ENCODE data around the gene SYNDIG1L.

Gene SYNDIG1L

GRCh38 chr14:74469548-74470518 is 43.8 kb upstream of the SYNDIG1L start:
- no peak overlapping the region for H3K4me2 ChIP-seq (ENCODE audit: insufficient read depth, low read length, poor library complexity, severe bottlenecking)
- H3K27ac ChIP-seq (replicated peaks; ENCODE audit: low read length): no peak overlapping the region
- no peak overlapping the region for H3K4ac ChIP-seq (ENCODE audit: low read length)
- H2BK120ac ChIP-seq (ENCODE audit: low read depth, low read length): no peak overlapping the region
- no peak overlapping the region for H2BK5ac ChIP-seq (ENCODE audit: low read length)
- WGBS, 2 donors (ENCODE audit: extremely low coverage in 2 of 2, insufficient read length in 2 of 2, insufficient replicate concordance in 1 of 2): no CpG with 5 or more reads among the region's 7 CpGs
- no peak overlapping the region for H3K23ac ChIP-seq (ENCODE audit: low read depth, low read length, poor library complexity)
- no peak overlapping the region for H4K91ac ChIP-seq (ENCODE audit: low read depth, low read length, poor library complexity)
- H3K4me3 ChIP-seq (ENCODE audit: low read length in 2 of 2): no peak overlapping the region
- H3K9me3 ChIP-seq (replicated peaks in 1 of 2; ENCODE audit: control insufficient read depth in 2 of 2, insufficient read depth in 1 of 2, low read depth in 1 of 2, low read length in 2 of 2): peaks cover 0 to 2% of the 10 kb centered on the region in 2 donors
- no peaks in the 10 kb centered on the region for H3K27me3 ChIP-seq (ENCODE audit: control insufficient read depth in 3 of 3, insufficient read depth in 3 of 3, low read depth in 1 of 3, low read length in 3 of 3)
- no peak overlapping the region for H2BK15ac ChIP-seq (ENCODE audit: low read length)
- peaks cover 0 to 9% of the 10 kb centered on the region in 2 donors for H3K4me1 ChIP-seq (ENCODE audit: control insufficient read depth in 2 of 2, insufficient read depth in 1 of 2, low read depth in 1 of 2, low read length in 2 of 2)
- no peaks in the 10 kb centered on the region for H3K79me1 ChIP-seq (ENCODE audit: low read depth, low read length)
- no peak overlapping the region for H4K8ac ChIP-seq (ENCODE audit: low read depth, low read length)
- no peak overlapping the region for H3K9ac ChIP-seq (ENCODE audit: low read depth, low read length, poor library complexity)
- H2AFZ ChIP-seq (ENCODE audit: low read length): no peak overlapping the region
- no peak for DNase-seq (ENCODE audit: low spot score)
- H3K18ac ChIP-seq (ENCODE audit: low read length): no peak overlapping the region
- no peak overlapping the region for H3K14ac ChIP-seq (ENCODE audit: low read length)
- no peak overlapping the region for H2AK5ac ChIP-seq (ENCODE audit: low read depth, low read length)
- no peak overlapping the region for H2BK12ac ChIP-seq (ENCODE audit: low read length)
- peaks cover 11 to 16% of the 10 kb centered on the region in 2 donors for H3K36me3 ChIP-seq (replicated peaks in 1 of 2; ENCODE audit: control insufficient read depth in 2 of 2, insufficient read depth in 2 of 2, low read length in 2 of 2)

GRCh38 chr14:74468513-74468912 is 42.5 kb upstream of the SYNDIG1L start:
- Histone ChIP-seq H3K79me1 (ENCODE audit: low read depth, low read length) (no peaks in the 10 kb centered on the region), H3K4me3 (ENCODE audit: low read length in 2 of 2) (no peak overlapping the region), H4K91ac (ENCODE audit: low read depth, low read length, poor library complexity) (no peak overlapping the region), H3K23ac (ENCODE audit: low read depth, low read length, poor library complexity) (no peak overlapping the region), H2AFZ (ENCODE audit: low read length) (no peak overlapping the region), H3K36me3 (replicated peaks in 1 of 2; ENCODE audit: control insufficient read depth in 2 of 2, insufficient read depth in 2 of 2, low read length in 2 of 2) (peaks cover under 1 to 5% of the 10 kb centered on the region in 2 donors), H3K9me3 (replicated peaks in 1 of 2; ENCODE audit: control insufficient read depth in 2 of 2, insufficient read depth in 1 of 2, low read depth in 1 of 2, low read length in 2 of 2) (peaks cover 0 to 2% of the 10 kb centered on the region in 2 donors), H2BK15ac (ENCODE audit: low read length) (no peak overlapping the region), H3K18ac (ENCODE audit: low read length) (no peak overlapping the region), H2BK12ac (ENCODE audit: low read length) (no peak overlapping the region), H3K4ac (ENCODE audit: low read length) (no peak overlapping the region), H2BK5ac (ENCODE audit: low read length) (no peak overlapping the region), H2AK5ac (ENCODE audit: low read depth, low read length) (no peak overlapping the region), H2BK120ac (ENCODE audit: low read depth, low read length) (no peak overlapping the region), H3K4me2 (ENCODE audit: insufficient read depth, low read length, poor library complexity, severe bottlenecking) (no peak overlapping the region), H3K27ac (replicated peaks; ENCODE audit: low read length) (no peak overlapping the region), H3K14ac (ENCODE audit: low read length) (no peak overlapping the region), H3K4me1 (ENCODE audit: control insufficient read depth in 2 of 2, insufficient read depth in 1 of 2, low read depth in 1 of 2, low read length in 2 of 2) (peaks cover 0 to 9% of the 10 kb centered on the region in 2 donors), H4K8ac (ENCODE audit: low read depth, low read length) (no peak overlapping the region), H3K27me3 (ENCODE audit: control insufficient read depth in 3 of 3, insufficient read depth in 3 of 3, low read depth in 1 of 3, low read length in 3 of 3) (no peaks in the 10 kb centered on the region), H3K9ac (ENCODE audit: low read depth, low read length, poor library complexity) (no peak overlapping the region)
- no peak for DNase-seq (ENCODE audit: low spot score)
- no CpG with 5 or more reads among the region's 3 CpGs for WGBS, 2 donors (ENCODE audit: extremely low coverage in 2 of 2, insufficient read length in 2 of 2, insufficient replicate concordance in 1 of 2)

- H3K36me3 ChIP-seq (replicated peaks in 1 of 2; ENCODE audit: control insufficient read depth in 2 of 2, insufficient read depth in 2 of 2, low read length in 2 of 2): no peaks in the 10 kb centered on the region
- no peaks in the 10 kb centered on the region for H3K9me3 ChIP-seq (replicated peaks in 1 of 2; ENCODE audit: control insufficient read depth in 2 of 2, insufficient read depth in 1 of 2, low read depth in 1 of 2, low read length in 2 of 2)
- no peak overlapping the region for H3K4me3 ChIP-seq (ENCODE audit: low read length in 2 of 2)
- no peak overlapping the region for H3K9ac ChIP-seq (ENCODE audit: low read depth, low read length, poor library complexity)
- no peak overlapping the region for H2BK5ac ChIP-seq (ENCODE audit: low read length)
- H2AK5ac ChIP-seq (ENCODE audit: low read depth, low read length): no peak overlapping the region
- H4K8ac ChIP-seq (ENCODE audit: low read depth, low read length): no peak overlapping the region
- H3K4me1 ChIP-seq (ENCODE audit: control insufficient read depth in 2 of 2, insufficient read depth in 1 of 2, low read depth in 1 of 2, low read length in 2 of 2): peaks cover 0 to 7% of the 10 kb centered on the region in 2 donors
- WGBS, 2 donors (ENCODE audit: extremely low coverage in 2 of 2, insufficient read length in 2 of 2, insufficient replicate concordance in 1 of 2): no CpG with 5 or more reads among the region's 2 CpGs
- no peak for DNase-seq (ENCODE audit: low spot score)
- H2AFZ ChIP-seq (ENCODE audit: low read length): no peak overlapping the region
- H4K91ac ChIP-seq (ENCODE audit: low read depth, low read length, poor library complexity): no peak overlapping the region
- H3K27me3 ChIP-seq (ENCODE audit: control insufficient read depth in 3 of 3, insufficient read depth in 3 of 3, low read depth in 1 of 3, low read length in 3 of 3): peaks cover 0 to 11% (median 0%) of the 10 kb centered on the region in 3 experiments
- no peak overlapping the region for H3K18ac ChIP-seq (ENCODE audit: low read length)
- H3K27ac ChIP-seq (replicated peaks; ENCODE audit: low read length): no peak overlapping the region
- no peak overlapping the region for H2BK15ac ChIP-seq (ENCODE audit: low read length)
- no peak overlapping the region for H3K4ac ChIP-seq (ENCODE audit: low read length)
- H3K23ac ChIP-seq (ENCODE audit: low read depth, low read length, poor library complexity): no peak overlapping the region
- no peak overlapping the region for H3K14ac ChIP-seq (ENCODE audit: low read length)
- no peak overlapping the region for H2BK12ac ChIP-seq (ENCODE audit: low read length)
- no peak overlapping the region for H3K4me2 ChIP-seq (ENCODE audit: insufficient read depth, low read length, poor library complexity, severe bottlenecking)
- H2BK120ac ChIP-seq (ENCODE audit: low read depth, low read length): no peak overlapping the region
- H3K79me1 ChIP-seq (ENCODE audit: low read depth, low read length): no peaks in the 10 kb centered on the region
Observed at GRCh38 chr14:74465335-74465734, 39.3 kb upstream of the SYNDIG1L start.

GRCh38 chr14:74464785-74465184 is 38.8 kb upstream of the SYNDIG1L start:
- no peak overlapping the region for H2AK5ac ChIP-seq (ENCODE audit: low read depth, low read length)
- no peak overlapping the region for H3K4me2 ChIP-seq (ENCODE audit: insufficient read depth, low read length, poor library complexity, severe bottlenecking)
- H3K36me3 ChIP-seq (replicated peaks in 1 of 2; ENCODE audit: control insufficient read depth in 2 of 2, insufficient read depth in 2 of 2, low read length in 2 of 2): no peaks in the 10 kb centered on the region
- no peak overlapping the region for H2BK15ac ChIP-seq (ENCODE audit: low read length)
- no peak overlapping the region for H3K4ac ChIP-seq (ENCODE audit: low read length)
- no peak for DNase-seq (ENCODE audit: low spot score)
- peaks cover 0 to 11% (median 0%) of the 10 kb centered on the region in 3 experiments for H3K27me3 ChIP-seq (ENCODE audit: control insufficient read depth in 3 of 3, insufficient read depth in 3 of 3, low read depth in 1 of 3, low read length in 3 of 3)
- H3K27ac ChIP-seq (replicated peaks; ENCODE audit: low read length): no peak overlapping the region
- H3K9me3 ChIP-seq (replicated peaks in 1 of 2; ENCODE audit: control insufficient read depth in 2 of 2, insufficient read depth in 1 of 2, low read depth in 1 of 2, low read length in 2 of 2): no peaks in the 10 kb centered on the region
- H3K4me3 ChIP-seq (ENCODE audit: low read length in 2 of 2): no peak overlapping the region
- no peak overlapping the region for H2BK5ac ChIP-seq (ENCODE audit: low read length)
- H3K23ac ChIP-seq (ENCODE audit: low read depth, low read length, poor library complexity): no peak overlapping the region
- H2AFZ ChIP-seq (ENCODE audit: low read length): no peak overlapping the region
- H3K79me1 ChIP-seq (ENCODE audit: low read depth, low read length): no peaks in the 10 kb centered on the region
- no peak overlapping the region for H3K18ac ChIP-seq (ENCODE audit: low read length)
- WGBS, 2 donors (ENCODE audit: extremely low coverage in 2 of 2, insufficient read length in 2 of 2, insufficient replicate concordance in 1 of 2): no CpG with 5 or more reads among the region's 3 CpGs
- no peak overlapping the region for H2BK12ac ChIP-seq (ENCODE audit: low read length)
- no peak overlapping the region for H3K14ac ChIP-seq (ENCODE audit: low read length)
- no peak overlapping the region for H2BK120ac ChIP-seq (ENCODE audit: low read depth, low read length)
- no peak overlapping the region for H4K8ac ChIP-seq (ENCODE audit: low read depth, low read length)
- no peak overlapping the region for H3K9ac ChIP-seq (ENCODE audit: low read depth, low read length, poor library complexity)
- no peak overlapping the region for H4K91ac ChIP-seq (ENCODE audit: low read depth, low read length, poor library complexity)
- peaks cover 0 to 6% of the 10 kb centered on the region in 2 donors for H3K4me1 ChIP-seq (ENCODE audit: control insufficient read depth in 2 of 2, insufficient read depth in 1 of 2, low read depth in 1 of 2, low read length in 2 of 2)
